ENCODE data around the gene CEP128.

Gene CEP128

GRCh38 chr14:80606347-80606772 is 335.2 kb downstream of the CEP128 start:
- DNase-seq, result no peak

DNA sequence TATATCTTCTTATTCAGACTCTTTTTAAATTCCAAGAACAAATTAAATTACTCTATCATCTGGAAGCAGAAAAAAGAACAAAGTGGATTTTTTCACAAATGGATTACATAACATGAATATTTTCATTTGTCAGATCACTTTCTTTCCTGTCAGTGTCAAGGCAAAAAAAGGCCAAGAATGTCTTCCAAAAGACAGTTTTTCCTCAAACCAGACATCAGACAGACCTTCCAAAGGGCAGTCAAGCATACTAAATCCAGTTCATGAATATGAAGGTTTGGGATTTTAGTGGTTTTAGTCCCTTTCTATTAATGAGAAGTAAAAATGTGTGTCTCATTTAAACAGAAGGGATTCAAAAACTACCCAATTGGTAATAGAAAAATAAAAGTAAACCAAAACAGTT is 336.0 kb downstream of the CEP128 start:
- no peak for DNase-seq

GRCh38 chr14:80602946-80603345 is 338.6 kb downstream of the CEP128 start:
- DNase-seq, result no peak

GRCh38 chr14:80587096-80587724 is 354.3 kb downstream of the CEP128 start:
- DNase-seq, result no peak

- DNase-seq, result no peak
Observed at GRCh38 chr14:80586131-80586530, 355.4 kb downstream of the CEP128 start.

- no peak for DNase-seq
Observed at GRCh38 chr14:80585506-80585835, 356.1 kb downstream of the CEP128 start.

DNA sequence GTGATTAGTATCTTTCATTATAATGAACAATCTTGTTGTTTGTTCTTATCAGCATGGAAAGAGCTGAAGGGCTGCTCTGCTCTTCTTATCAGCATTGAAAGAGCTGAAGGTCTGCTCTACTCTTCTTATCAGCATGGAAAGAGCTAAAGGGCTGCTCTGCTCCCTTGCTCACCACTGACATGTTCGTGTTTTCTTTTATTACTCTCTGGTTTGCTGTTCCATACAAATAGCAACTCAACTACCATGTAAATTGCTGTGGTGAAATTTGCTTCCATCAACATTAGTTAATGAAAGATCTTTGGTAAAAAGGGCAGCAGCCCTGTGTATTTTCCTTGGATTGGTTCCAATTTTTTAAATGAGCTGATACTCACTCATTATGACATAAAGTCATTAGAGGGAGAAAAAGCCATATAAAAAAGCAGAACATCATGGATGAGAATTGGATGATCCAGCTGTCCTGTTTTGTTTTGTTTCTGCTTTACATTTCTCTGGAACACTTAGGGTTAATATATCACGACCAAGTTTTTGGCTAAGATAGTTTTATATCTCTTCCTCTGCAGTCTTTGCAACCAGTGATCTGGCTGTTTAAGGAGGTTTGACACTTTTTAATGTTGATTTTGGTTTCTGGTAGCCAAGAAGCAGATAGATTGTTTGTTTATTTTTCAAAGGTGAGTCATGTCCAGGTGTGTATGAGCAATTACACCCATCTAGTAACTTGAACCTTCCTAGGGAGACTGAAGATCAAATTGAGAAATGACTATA is 356.6 kb downstream of the CEP128 start:
- no peak for DNase-seq

GRCh38 chr14:80577599-80577998 is 363.9 kb downstream of the CEP128 start:
- DNase-seq, result no peak

- no peak for DNase-seq
Observed at GRCh38 chr14:80576401-80576800, 365.1 kb downstream of the CEP128 start.

- DNase-seq, result no peak
Observed at GRCh38 chr14:80575763-80576162, 365.8 kb downstream of the CEP128 start.

DNA sequence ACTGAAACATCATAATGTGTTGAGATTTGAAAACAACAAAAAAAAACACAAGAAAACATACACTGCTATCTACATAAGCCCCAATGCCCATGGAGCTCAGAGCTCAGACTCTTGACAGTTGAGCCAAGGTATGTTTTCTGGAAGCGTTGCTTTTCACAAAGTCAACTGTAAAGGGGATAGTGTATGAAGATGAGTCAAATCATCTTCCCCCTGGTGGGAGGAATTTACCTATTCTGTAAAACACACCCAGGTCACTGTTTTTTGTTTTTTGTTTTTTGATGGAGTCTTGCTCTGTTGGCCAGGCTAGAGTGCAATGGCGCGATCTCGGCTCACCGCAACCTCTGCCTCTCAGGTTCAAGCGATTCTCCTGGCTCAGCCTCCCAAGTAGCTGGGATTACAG is 368.9 kb downstream of the CEP128 start:
- DNase-seq, result no peak

DNA sequence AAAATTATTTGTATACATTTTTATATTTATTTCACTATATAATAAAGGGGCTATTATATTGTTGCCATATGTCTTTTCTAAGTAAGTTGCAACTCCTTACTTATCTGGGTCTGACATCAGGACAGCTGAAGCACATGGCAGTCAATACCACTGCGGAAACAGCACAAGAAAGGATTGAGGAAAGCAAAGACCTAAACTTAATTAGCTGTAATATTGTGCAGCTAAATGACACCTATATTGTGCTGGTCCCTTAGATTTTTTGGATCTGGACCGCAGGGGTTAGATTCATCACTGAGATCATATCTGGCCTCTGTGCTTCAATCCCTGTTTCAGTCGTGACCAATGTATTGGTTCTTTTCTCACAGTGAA is 370.6 kb downstream of the CEP128 start:
- DNase-seq, result no peak

DNA sequence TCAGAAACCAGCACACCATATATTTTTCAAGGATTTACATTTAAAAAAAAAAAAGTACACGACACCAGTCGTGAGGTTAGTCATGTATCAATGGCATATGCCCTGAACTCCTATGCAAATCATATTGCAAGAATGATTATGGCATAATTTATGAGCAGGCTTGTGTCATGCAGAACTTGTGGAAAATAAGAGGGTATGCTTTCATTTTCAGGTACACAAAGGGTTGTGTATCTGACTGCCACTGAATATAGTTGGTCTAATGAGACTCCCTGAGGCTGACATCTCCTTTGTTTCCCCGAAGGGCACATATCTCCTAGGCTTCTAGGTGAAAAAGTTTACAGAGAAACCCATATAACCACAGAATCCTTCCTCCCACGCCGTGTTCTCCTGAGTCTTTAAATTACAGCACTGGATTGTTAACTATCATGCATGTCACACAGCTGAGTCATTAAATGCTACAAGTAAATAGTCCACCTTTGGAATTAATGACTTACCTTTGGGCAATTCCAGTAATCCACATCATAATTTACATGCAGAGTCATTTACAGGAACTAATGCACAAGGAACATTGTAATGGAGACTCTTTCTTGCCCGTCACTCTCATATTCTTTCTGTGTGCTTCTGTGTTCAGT is 373.5 kb downstream of the CEP128 start:
- DNase-seq, result no peak

- DNase-seq, result no peak
Observed at GRCh38 chr14:80565001-80565400, 376.5 kb downstream of the CEP128 start.

DNA sequence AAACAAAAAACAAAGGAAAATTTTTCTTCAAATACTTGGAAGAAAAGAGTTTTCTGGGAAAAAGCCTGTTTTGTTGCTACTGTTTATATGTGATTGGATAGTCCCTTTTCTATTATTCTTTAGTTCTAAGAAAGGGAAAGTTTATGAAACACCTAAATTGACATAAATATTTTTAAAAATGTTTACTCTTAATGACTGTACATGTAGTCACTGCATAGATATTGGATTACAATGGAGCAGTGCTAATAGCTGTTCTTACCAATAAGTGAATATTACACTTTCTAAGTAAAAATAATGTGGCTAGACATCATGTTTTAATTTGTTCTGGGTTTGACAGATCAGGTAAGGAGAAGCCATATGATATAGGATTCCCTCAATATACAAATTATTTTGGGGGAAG is 377.5 kb downstream of the CEP128 start:
- DNase-seq, result no peak

- no peak for DNase-seq
Observed at GRCh38 chr14:80560800-80561657, 380.5 kb downstream of the CEP128 start.

DNA sequence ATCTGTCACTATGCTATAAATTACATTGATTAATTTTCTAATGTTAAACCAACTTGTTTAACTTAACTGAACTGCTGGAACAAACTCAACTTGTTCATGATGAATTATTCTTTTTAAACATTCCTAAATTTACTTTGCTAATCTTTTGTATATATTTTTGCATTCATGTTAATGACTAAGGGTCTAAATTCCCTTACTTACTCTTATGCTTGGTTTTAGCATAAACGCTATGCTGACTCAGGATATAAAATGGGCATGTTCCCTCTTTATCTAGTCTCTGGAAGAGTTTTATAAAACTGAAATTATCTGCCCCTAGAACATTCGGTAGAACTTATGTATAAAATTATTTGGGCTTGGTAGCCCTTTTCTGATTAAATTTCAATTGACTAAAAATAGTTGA is 387.4 kb downstream of the CEP128 start:
- DNase-seq, result no peak

DNA sequence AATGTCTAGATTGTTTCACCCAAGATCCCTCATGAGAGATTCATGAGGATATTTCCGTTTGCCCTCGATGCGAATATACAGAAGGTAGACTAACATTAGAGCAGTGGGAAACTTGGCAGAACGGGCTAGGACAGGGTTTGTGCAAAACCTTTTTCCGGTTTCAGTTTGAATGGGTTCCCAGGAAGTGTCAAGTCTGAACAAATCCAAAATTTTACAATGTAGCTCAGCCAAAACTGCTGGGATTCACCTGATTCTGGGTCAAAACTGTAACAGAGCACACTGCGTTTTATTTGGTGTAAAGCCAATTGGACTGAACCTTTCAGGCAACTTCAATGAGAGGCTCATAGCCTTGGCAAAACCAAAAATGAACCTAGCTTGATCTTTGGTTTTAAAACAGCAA is 392.4 kb downstream of the CEP128 start:
- no peak for DNase-seq

DNA sequence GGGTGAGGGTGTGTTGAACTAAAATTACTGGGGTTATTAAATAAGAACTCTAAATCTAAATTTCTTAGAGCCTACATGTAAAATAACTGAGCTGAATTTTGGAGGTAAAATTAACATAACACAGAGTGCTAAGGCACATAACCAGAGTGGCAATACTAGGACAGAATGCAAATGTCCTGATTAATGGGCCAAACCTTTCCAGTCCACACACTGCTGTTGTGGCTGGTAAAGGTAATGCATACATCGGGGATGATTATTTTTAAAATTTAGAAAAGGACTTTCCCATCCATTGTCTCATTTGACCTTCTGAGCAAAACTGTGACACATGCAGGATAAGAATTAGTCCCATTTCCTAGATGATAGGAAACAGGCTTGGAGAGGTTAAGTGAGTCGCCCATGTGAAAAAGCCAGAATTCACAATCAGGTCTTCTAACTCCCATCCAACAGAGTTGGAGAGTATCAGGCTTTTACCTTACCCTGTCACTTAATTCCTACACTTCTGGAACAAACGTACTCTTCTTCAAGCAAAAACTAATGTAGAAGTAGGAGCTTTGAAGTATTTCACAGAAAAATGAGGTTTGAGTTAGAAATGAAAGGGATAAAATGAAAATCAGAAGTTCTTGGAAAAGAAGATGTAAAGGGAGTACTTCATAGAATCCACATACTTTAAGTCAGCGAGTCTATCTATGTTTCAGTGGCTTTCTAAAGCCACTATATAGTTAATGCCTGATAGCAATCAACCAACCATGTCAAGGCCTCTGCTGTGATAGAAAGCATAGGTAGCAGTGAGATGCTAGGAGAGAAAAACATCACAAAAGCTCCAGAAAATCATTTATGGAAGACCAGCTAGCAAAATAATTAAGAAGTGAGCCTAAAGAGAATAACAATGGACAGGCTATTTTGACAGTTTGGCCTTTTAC is 395.3 kb downstream of the CEP128 start:
- no peak for DNase-seq

DNA sequence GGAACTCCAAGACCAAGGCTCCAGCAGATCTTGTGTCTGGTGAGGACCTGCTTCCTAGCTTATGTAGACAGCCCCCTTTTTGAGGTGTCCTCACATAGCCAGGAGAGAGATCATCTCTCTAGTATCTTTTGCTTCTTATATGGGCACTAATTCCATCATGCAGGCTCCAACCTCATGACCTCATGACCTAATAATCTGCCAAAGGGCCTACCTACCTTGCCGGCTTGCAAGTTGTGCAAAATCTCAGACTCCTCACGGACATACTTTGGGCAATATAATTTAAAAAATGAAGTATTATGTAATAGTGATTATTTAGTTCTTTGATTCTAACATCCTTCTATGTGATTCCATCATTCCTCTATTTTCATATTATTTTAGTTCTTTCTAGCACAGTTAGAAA is 397.2 kb downstream of the CEP128 start:
- no peak for DNase-seq

DNA sequence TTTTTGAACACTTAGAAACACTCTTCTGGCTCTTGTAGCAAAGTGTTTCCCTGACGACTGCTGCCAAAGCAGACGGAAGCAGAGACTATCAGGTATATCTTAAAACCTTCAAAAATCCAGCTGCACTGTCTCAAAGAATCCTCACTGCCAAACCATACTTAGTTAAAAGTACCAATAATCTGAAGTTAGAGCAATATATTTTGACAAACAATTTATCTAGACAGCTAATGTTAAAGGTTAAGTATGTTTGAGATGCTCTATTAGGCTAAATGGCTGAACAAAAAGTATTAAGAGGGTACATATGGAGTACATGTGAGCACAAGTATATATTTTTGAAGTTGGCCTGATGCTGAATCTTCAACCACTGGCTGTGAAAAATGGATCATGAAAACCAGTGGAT is 398.3 kb downstream of the CEP128 start:
- DNase-seq, result no peak

GRCh38 chr14:80538633-80539375 is 402.7 kb downstream of the CEP128 start:
- DNase-seq, result no peak

Data from NCI-H2029 (cell line).